Measurements from ENCODE around the gene MAP3K12. TPM values are rescaled to one million over a fixed set of nuclear protein-coding genes. Genes with fewer than 3 reads are reported as not detected.
A peak's percentile ranks its signal among the peaks of the same experiment; 100 is the strongest.

The MAP3K12 gene
- total and polyA plus RNA-seq, 2 donors (not counting 1 experiment from before 2014, with no cell fraction given), result 31.6 to 40.8 TPM

GRCh38 chr12:53506881-53507602 is 7.8 kb upstream of the MAP3K12 start, which contains the start of gene NPFF:
NPFF (minus strand) TSS chr12:53507484; CDS start chr12:53507474, 10 bp downstream.
- H3K4me2 ChIP-seq (ENCODE audit: extremely low read depth, insufficient read depth, low read length), result no peak within 1 kb of the TSS
- H2AFZ ChIP-seq (ENCODE audit: low read length), result no peak within 1 kb of the TSS
- peaks cover 19% of the 10 kb centered on the region for H3K36me3 ChIP-seq (ENCODE audit: control insufficient read depth, insufficient read depth, low read length)
- no peaks in the 10 kb centered on the region for H4K20me1 ChIP-seq (ENCODE audit: control insufficient read depth, extremely low read depth, insufficient read depth, low read length)
- H3K4me3 ChIP-seq (replicated peaks in 1 of 4; ENCODE audit: control extremely low read depth in 1 of 4, insufficient read depth in 1 of 4, low read depth in 3 of 4, low read length in 4 of 4), result no peak within 1 kb of the TSS
- TF ChIP-seq CTCF (conservative IDR thresholded peaks at IDR 0.05 in 1 of 2, IDR thresholded peaks at IDR 0.05 in 1 of 2; ENCODE audit: low read depth in 1 of 2, low read length in 2 of 2) (no peak), EZH2 (IDR thresholded peaks at IDR 0.05; ENCODE audit: low read length, missing control alignments) (no peak)
- H3K79me2 ChIP-seq (ENCODE audit: control insufficient read depth, insufficient read depth, low read length), result peaks cover 8% of the 10 kb centered on the region
- peaks cover 10% of the 10 kb centered on the region for H3K4me1 ChIP-seq (ENCODE audit: control insufficient read depth, extremely low read depth, insufficient read depth, low read length)
- peak within 1 kb of the TSS; percentile 5 for H3K27ac ChIP-seq (ENCODE audit: insufficient read depth, low read length)
- no peak for DNase-seq (ENCODE audit: low read depth in 2 of 2)
- H3K9me3 ChIP-seq (ENCODE audit: control insufficient read depth, insufficient read depth, low read depth, low read length), result no peaks in the 10 kb centered on the region
- no peaks in the 10 kb centered on the region for H3K27me3 ChIP-seq (ENCODE audit: control insufficient read depth, insufficient read depth, low read length)
- no peak within 1 kb of the TSS for H3K9ac ChIP-seq (ENCODE audit: insufficient read depth, low read length)

GRCh38 chr12:53506450-53506785 is 7.2 kb upstream of the MAP3K12 start:
- peak overlapping the region; percentile 5 for H3K27ac ChIP-seq (ENCODE audit: insufficient read depth, low read length)
- H3K4me2 ChIP-seq (ENCODE audit: extremely low read depth, insufficient read depth, low read length), result no peak overlapping the region
- H3K79me2 ChIP-seq (ENCODE audit: control insufficient read depth, insufficient read depth, low read length), result peaks cover 13% of the 10 kb centered on the region
- no peaks in the 10 kb centered on the region for H4K20me1 ChIP-seq (ENCODE audit: control insufficient read depth, extremely low read depth, insufficient read depth, low read length)
- H3K27me3 ChIP-seq (ENCODE audit: control insufficient read depth, insufficient read depth, low read length), result no peaks in the 10 kb centered on the region
- H3K4me3 ChIP-seq (replicated peaks in 1 of 4; ENCODE audit: control extremely low read depth in 1 of 4, insufficient read depth in 1 of 4, low read depth in 3 of 4, low read length in 4 of 4), result no peak overlapping the region
- H3K36me3 ChIP-seq (ENCODE audit: control insufficient read depth, insufficient read depth, low read length), result peaks cover 18% of the 10 kb centered on the region
- H3K4me1 ChIP-seq (ENCODE audit: control insufficient read depth, extremely low read depth, insufficient read depth, low read length), result peaks cover 16% of the 10 kb centered on the region
- no peak overlapping the region for H3K9ac ChIP-seq (ENCODE audit: insufficient read depth, low read length)
- H3K9me3 ChIP-seq (ENCODE audit: control insufficient read depth, insufficient read depth, low read depth, low read length), result no peaks in the 10 kb centered on the region
- no peak for DNase-seq (ENCODE audit: low read depth in 2 of 2)
- TF ChIP-seq EZH2 (IDR thresholded peaks at IDR 0.05; ENCODE audit: low read length, missing control alignments) (no peak), CTCF (conservative IDR thresholded peaks at IDR 0.05 in 1 of 2, IDR thresholded peaks at IDR 0.05 in 1 of 2; ENCODE audit: low read depth in 1 of 2, low read length in 2 of 2) (no peak)
- H2AFZ ChIP-seq (ENCODE audit: low read length), result no peak overlapping the region

GRCh38 chr12:53505555-53506449 is 6.5 kb upstream of the MAP3K12 start:
- Histone ChIP-seq H4K20me1 (ENCODE audit: control insufficient read depth, extremely low read depth, insufficient read depth, low read length) (no peaks in the 10 kb centered on the region), H3K4me3 (replicated peaks in 1 of 4; ENCODE audit: control extremely low read depth in 1 of 4, insufficient read depth in 1 of 4, low read depth in 3 of 4, low read length in 4 of 4) (no peak overlapping the region), H3K9me3 (ENCODE audit: control insufficient read depth, insufficient read depth, low read depth, low read length) (no peaks in the 10 kb centered on the region), H3K27me3 (ENCODE audit: control insufficient read depth, insufficient read depth, low read length) (no peaks in the 10 kb centered on the region), H3K9ac (ENCODE audit: insufficient read depth, low read length) (no peak overlapping the region), H3K27ac (ENCODE audit: insufficient read depth, low read length) (peak overlapping the region; percentile 66), H2AFZ (ENCODE audit: low read length) (no peak overlapping the region), H3K4me1 (ENCODE audit: control insufficient read depth, extremely low read depth, insufficient read depth, low read length) (peaks cover 17% of the 10 kb centered on the region), H3K36me3 (ENCODE audit: control insufficient read depth, insufficient read depth, low read length) (peaks cover 18% of the 10 kb centered on the region), H3K4me2 (ENCODE audit: extremely low read depth, insufficient read depth, low read length) (peak overlapping the region; percentile 68), H3K79me2 (ENCODE audit: control insufficient read depth, insufficient read depth, low read length) (peaks cover 13% of the 10 kb centered on the region)
- TF ChIP-seq EZH2 (IDR thresholded peaks at IDR 0.05; ENCODE audit: low read length, missing control alignments), result no peak
- TF ChIP-seq CTCF (conservative IDR thresholded peaks at IDR 0.05 in 1 of 2, IDR thresholded peaks at IDR 0.05 in 1 of 2; ENCODE audit: low read depth in 1 of 2, low read length in 2 of 2), result no peak
- DNase-seq (ENCODE audit: low read depth in 2 of 2), result peak in 1 of 2 donors; percentile 36

Measured in fibroblast of lung (primary cell).